Measurements from ENCODE around the gene PRR33.

DNA sequence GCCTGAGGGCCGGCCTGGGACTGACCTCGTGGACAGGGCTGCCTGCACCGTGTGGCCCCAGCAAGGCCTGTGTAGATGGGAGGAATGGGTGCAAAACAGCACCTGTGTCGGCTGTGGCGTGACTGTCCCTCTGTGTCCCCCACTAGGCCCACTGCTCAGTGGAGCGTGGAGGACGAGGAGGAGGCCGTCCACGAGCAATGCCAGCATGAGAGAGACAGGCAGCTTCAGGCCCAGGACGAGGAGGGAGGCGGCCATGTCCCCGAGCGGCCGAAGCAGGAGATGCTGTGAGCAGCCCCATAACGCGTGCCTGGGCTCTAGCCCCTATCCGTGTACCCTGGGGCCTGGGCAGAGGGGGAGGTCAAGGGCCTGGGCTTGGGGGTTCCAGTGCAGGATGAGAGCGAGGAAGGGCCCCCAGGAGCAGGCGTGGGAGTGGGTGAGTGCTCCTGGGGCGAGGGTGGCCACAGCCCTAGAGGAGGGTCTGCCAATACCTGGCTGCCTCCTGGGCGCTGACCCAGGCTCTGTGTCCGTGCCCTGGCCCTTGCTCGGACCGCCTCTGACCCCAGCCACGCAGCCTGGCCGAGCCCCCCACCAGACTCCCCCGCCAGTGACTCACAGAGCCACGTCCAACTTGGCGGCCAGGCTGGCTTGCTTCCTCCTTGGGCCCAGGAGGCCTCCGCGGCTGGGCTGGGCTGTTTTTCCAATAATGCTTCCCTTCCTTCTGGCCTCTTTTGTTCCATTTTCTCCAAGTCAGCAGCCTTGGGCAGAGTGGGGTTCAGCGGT lies 11.6 kb downstream of the PRR33 start:
- no peak for TF ChIP-seq EP300 (IDR thresholded peaks at IDR 0.05)
- TF ChIP-seq CTCF (IDR thresholded peaks at IDR 0.05): no peak
